NCI-H1105 treated with DMSO at 0.1 percent for 48 hours (cell line): ENCODE results near the gene ACOX3.

Experiments used
- DNase-seq: peaks from one replicate; lab custom pipeline; 2025; lab: John Stamatoyannopoulos, UW

The ACOX3 gene

DNA sequence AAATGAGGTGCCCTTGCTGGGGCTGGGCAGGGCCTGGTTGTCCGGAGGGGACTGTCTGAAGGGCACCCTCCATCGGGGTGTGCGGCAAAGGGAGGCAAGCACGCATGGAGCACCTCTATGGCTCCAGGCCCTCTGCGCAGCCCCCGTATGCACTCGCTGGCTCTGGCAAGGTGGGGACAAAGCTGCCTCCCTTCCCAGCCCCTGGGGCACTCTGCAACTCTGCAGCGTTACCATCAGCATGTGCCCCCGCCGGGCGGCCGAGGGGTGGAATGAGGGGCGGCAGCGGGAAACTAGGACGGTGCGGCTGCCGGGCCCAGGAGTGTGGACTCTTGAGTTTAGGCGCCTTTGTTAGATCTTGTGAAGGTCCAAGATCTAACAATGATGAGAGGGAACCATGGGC, 26.5 kb upstream of the ACOX3 start:
- no peak for DNase-seq

GRCh38 chr4:8465615-8466611, 25.4 kb upstream of the ACOX3 start:
- no peak for DNase-seq

GRCh38 chr4:8464381-8464780, 23.9 kb upstream of the ACOX3 start:
- no peak for DNase-seq

DNA sequence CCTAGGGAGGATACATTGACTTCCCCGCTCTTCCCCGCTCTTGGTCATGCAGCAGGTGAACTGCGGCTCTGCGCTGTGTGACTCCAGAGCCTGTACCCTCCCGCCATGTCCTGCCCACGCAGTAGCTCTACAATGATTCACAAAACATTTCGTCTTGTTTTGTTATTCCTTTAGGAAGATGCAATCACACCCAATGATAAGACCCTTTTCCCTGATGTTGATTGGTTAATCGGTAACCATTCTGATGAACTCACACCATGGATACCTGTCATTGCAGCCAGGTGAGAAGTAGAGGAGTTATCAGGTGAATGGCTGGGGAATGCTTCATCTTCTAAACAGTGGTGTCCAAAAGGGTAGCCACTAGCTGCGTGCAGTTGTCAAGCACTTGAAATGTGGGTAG, 23.3 kb upstream of the ACOX3 start:
- DNase-seq: no peak

DNA sequence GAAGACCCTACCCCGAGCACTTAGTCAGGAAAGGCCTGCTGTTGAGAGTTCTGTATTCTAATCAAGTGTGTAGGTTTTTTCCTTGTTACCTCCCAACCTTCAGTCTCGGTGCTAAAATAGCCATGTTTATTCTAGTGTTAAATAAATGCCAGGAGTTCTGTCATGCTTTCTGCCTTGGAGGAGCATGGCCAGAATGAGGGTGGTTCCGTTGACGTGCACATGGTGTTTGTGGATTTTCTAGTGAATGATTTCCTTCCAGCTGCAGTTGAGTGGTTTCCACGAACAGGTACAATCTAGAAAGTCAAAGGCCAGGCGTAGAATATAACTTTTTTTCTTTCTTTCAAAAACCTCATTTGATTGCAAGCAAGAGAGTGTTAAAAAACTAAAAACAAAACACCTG, 21.1 kb upstream of the ACOX3 start:
- no peak for DNase-seq

- DNase-seq: no peak
These were observed 20.6 kb upstream of the ACOX3 start for GRCh38 chr4:8461086-8461485.

DNA sequence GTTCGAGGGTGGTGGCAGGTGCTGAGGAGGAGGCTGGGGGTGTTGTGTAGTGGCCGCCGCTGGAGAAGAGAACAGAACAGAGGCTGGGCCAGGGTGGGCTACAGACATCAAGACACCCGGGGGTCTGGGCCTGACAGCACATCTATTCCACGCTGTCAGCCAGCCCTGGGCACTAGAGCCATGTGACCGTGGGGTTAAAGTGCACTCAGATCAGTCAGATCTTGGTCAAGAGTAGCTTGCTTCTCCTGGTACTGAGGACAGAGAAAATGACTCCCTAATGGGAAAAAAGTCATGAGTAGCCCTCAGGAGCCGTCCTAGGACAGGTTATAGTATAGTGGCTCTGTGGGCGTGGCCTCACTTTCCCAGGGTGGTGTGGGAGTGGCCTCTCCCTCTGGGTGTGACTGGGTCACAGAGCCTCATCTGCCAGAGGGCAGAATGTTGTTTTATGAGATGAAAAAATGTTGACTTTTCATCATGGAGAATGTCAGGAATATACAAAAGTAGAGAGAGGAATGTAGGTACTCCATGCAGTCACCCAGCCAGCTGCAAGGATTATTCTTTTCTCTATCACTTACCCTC, 19.4 kb upstream of the ACOX3 start:
- DNase-seq: no peak

GRCh38 chr4:8457646-8458252, 17.2 kb upstream of the ACOX3 start:
- no peak for DNase-seq

- DNase-seq: no peak
These were observed 13.4 kb upstream of the ACOX3 start for GRCh38 chr4:8453957-8454356.

GRCh38 chr4:8451440-8452182, 11.1 kb upstream of the ACOX3 start:
- no peak for DNase-seq

DNA sequence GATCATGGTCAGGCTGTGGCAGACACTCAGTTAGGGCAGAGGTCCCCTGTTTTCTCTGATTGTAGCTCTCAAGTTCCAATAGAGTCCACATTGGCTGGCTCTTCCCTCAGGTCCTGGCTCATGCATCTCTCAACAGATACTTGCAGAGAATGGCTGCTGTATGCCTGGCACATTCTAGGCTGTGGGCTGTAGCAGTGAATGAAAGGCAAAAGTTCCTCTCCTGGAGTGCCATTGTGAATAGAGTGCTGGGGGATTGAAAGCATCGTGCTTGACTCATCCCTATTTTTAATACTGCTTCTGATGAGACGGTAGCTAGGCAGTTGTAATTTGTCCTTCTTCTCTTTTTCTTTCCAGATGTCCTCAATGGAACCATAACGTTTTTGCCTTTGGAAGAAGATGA, 5.6 kb upstream of the ACOX3 start:
- no peak for DNase-seq

DNA sequence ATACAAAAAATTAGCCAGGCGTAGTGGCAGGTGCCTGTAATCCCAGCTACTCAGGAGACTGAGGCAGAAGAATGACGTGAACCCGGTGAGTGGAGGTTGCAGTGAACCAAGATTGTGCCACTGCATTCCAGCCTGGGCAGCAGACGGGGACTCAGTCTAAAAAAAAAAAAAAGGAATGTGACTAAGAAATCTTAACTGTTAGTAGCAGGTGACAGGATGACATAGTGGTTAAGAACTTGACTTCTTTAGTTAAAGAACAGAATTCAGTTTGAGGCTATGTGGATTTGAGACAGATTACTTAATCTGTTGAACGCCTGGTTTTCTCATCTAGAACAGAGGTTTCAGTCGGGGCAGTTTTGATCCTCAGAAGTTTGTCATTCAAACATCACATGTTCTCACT, 3.3 kb upstream of the ACOX3 start:
- DNase-seq: no peak

- DNase-seq: no peak
These were observed 2.3 kb upstream of the ACOX3 start for GRCh38 chr4:8442596-8443358.

DNA sequence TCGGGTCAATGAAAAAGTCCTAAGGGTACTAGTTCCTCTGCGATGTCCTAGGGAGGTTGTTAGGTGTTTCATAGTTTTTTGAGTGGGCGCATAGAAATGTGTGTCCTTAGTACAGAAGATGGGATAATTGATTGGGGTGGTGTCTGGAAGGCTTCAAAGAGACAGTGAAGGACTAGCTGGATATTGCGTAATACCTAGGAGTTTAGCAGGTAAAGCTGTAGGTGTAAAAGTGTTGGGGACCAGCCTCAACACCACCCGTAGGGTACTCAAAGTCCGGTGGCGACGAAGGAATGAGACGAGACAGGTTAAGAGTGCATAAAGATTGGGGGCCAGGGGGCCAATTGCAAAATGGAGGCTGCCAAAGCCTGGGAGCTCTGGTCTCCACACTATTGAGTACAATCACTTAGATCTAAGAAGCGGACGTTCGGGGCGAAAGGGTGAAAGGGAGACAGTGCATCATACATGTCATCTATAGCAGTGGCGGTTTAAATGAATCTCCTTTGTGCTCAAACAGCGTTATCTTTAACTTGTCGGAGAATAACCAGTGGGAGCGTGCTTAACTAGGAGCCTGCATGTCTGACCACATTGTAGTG, 1.1 kb upstream of the ACOX3 start:
- DNase-seq: no peak

- DNase-seq: no peak
These were observed 520 bp downstream of the ACOX3 start for GRCh38 chr4:8439914-8440491.

- DNase-seq: no peak
These were observed 1.4 kb downstream of the ACOX3 start for GRCh38 chr4:8439168-8439567.

DNA sequence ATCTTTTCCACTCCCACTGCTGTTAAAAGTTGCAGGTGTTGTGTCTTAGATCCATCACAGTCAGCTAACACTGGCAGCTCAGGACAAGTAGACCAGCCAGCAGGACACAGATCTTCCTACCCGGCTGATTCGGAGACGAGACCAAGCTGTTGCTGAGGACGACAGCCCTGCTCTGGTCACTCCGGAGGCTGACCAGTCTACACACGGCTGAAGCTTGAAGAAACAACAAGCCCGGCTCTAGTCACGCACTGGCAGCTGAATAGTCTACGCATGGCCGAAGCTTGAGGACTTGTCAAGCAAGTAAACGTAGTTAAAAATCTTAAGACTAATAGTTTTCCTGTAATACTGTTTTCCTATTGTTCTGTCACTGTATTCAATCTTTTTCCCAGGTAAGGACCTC, 1.8 kb downstream of the ACOX3 start:
- no peak for DNase-seq

DNA sequence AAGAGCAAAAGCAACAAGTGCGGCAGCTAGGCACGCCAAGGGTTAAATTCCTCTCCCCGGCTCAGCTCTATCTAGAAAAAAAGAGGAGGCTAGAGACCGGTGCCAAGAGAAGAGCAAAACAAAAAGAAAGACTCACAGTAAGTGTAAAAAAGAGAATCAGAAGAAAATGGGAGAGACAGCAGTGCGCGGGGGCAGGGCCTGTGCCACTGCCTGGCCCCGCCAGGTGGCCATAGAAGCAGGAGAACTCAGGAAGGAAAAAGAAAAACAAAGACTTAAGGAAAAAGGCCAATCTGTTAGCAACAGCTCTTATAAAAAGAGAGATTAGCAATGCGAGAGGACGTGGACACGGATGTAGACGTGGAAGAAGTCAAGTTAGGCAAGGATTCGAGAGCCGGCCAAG, 3.2 kb downstream of the ACOX3 start:
- DNase-seq: no peak

DNA sequence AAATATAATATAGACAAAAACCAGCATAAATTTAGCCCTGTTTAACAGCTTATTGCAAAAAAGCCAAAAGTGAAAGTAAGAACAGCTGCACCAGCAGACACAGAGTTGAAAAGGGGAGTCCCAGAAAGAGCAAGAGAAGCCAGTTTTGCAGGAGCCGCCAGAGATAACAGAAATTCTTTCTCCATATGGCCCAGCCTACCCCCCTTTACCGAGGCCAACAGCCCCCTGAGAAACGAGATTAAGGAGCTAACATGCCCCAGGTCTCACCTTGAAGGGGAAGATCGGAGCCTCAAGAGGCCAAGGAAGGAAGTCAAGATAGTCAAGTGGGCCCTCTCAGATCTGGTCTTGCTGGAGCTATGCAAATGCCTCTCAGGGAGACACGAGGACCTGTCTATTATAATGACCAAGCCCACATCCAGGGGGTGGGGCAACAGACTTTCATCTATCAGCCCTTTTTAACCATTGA, 4.8 kb downstream of the ACOX3 start:
- no peak for DNase-seq

- no peak for DNase-seq
These were observed 6.1 kb downstream of the ACOX3 start for GRCh38 chr4:8434251-8435073.
